NCI-H2171 treated with DMSO at 0.1 percent for 48 hours (cell line): ENCODE results near the gene TRAK1.
A peak's percentile ranks its signal among the peaks of the same experiment; 100 is the strongest.

Experiments used
- DNase-seq: peaks from one replicate; lab custom pipeline; 2025; lab: John Stamatoyannopoulos, UW

The TRAK1 gene

DNA sequence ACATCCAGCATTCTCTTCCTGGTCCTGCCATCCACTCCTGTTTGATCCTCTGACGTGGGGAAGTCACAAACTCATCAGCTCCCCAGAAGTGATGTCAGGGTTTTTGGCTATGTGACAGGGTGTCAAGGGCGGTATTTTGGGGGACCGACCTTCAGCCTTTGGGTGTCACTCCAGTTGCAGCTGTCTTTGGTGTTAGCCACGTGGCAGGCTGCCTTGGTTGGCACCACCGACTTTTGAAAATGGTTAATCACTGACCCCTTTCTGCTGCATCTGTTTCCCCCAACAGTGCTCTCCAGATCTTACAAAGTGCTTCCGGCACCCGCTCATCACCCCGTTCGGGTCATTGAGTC is 86.6 kb downstream of the TRAK1 start:
- no peak for DNase-seq

- peak; percentile 21 for DNase-seq
Observed at GRCh38 chr3:42179110-42179725, 88.1 kb downstream of the TRAK1 start.

DNA sequence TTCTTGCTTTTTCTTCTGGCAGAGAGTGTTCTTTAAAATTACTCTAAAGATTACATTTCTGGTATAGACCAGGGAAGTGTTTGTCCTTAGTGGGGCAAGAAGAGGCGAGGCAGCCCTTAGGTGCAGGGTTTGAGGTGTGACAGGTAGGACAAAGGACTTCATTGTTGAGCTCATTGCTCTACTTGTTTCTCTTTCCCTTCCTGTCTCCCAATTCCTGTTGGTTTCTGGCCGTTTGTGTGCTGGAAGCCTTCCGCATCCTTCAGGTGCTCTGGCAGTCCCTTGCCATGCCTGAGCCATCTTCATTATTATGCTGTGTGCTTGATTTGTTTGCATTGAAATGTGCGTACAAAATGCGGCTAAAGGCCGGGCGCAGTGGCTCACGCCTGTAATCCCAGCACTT is 89.7 kb downstream of the TRAK1 start:
- DNase-seq, result no peak

- no peak for DNase-seq
Observed at GRCh38 chr3:42182555-42182954, 91.4 kb downstream of the TRAK1 start.

GRCh38 chr3:42183991-42184632 is 93.0 kb downstream of the TRAK1 start:
- DNase-seq, result peak; percentile 4

GRCh38 chr3:42184651-42185443 is 93.7 kb downstream of the TRAK1 start:
- no peak for DNase-seq

DNA sequence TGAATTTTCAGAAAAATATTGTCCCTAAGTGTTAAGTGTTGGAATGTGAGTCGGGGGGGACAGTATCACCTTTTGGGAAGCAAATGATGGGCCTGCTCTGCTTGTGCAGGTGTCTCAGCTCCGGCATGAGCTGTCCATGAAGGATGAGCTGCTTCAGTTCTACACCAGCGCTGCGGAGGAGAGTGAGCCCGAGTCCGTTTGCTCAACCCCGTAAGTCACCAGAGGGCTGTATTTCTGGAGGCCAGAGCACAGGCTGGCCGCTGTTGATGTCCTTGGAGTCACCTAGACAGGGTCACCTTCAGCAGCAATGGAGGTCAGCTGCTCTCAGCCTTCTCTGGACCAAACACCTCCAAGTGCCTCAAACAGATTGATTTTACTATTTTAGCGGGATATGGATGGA is 96.8 kb downstream of the TRAK1 start:
- no peak for DNase-seq

DNA sequence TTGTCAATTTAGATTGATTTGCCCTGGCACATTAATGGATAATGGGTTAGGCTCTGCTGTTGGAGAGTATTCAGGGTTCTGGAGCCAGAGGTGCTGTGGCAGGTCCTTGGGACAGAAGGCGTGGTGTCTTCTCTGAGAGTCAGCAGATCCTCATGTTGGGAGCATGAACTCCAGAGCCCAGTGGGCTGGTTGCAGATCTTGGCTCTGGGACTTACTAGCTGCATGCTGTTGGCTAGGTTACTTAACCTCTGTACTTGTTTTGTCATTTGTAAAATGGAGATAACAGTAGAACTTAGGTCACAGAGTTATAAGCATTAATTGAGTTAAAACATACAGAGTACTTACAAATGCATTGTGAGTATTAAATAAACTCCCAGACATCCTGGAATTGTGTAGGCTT is 97.2 kb downstream of the TRAK1 start:
- no peak for DNase-seq

DNA sequence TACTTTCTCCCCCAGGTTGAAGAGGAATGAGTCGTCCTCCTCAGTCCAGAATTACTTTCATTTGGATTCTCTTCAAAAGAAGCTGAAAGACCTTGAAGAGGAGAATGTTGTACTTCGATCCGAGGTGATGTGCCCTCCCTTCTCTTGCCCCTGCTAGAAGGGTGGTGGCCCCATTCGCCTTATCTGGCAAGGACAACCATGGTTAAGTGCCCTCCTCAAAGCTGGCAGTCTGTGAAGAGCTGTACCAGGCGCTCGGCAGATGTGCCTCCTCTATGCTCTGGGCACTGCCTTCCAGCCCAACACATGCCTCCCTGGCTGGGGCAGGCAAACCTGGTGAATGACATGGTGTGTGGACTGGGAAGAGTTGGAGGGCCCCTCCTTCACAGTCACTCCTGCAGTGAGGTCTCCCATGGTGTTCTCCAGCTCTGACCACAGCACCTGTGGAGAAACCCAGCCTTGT is 97.9 kb downstream of the TRAK1 start:
- no peak for DNase-seq

DNA sequence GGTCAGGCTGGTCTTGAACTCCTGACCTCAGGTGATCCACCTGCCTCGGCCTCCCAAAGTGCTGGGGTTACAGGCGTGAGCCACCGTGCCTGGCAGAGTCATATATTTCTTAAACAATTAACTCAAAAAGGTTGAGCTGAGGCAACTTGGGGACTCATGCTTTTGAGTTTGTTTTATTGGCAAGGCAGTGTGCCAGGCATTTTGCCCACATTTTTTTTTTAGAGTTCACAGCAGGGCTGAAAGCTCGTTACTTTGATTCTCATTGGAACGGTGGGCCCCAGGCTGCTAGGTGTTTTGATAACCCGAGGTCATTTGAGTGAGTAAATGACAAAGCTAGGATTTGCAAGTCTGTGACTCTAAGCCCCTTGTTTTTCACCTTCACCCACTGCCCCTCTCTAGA is 98.6 kb downstream of the TRAK1 start:
- DNase-seq, result no peak

- no peak for DNase-seq
Observed at GRCh38 chr3:42190701-42191442, 99.7 kb downstream of the TRAK1 start.

DNA sequence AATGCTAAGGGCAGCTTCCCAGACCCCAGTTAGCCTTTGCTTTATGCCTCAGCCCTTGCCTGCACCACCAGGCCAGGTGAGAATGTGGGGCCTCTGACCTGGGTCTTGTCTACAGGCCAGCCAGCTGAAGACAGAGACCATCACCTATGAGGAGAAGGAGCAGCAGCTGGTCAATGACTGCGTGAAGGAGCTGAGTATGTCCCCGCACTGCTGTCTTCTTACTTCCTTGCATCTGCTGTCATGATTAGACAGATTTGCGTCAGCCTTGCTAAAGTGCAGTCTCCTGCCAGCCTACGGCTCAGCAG is 100.2 kb downstream of the TRAK1 start:
- DNase-seq, result no peak

DNA sequence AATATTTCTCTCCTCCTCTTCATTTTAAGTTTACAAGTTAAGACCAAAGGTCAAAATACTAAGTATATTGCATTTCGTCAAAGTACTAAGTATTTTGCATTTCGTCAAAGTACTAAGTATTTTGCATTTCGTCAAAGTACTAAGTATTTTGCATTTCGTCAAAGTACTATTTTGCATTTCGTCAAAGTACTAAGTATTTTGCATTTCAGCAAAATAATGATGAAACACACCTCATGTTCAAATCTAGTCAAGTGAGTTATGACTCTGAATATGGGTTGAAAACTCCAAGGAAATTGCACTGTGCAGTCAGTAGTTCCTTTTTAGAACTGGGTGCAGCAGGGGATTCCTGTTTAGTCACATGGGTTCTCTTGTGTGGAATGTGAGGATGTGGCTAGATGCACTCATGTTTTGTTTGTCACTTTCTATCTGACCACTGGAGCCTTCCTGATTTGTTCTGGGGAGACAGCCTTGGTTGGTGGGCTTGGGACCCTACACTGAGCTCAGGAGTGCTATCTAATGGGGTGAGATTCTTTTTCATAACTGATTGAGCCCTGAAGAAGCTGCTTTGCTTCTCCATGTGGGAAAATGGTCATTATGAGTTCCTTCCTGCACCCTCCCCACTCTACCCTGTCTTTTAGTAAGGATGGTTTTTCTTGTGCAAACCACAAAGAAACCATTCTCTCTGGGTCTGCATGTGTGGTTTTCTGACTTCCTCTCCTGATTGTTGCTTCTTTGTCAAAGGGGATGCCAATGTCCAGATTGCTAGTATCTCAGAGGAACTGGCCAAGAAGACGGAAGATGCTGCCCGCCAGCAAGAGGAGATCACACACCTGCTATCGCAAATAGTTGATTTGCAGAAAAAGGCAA is 101.4 kb downstream of the TRAK1 start:
- no peak for DNase-seq

- DNase-seq, result no peak
Observed at GRCh38 chr3:42194943-42195510, 103.9 kb downstream of the TRAK1 start.

DNA sequence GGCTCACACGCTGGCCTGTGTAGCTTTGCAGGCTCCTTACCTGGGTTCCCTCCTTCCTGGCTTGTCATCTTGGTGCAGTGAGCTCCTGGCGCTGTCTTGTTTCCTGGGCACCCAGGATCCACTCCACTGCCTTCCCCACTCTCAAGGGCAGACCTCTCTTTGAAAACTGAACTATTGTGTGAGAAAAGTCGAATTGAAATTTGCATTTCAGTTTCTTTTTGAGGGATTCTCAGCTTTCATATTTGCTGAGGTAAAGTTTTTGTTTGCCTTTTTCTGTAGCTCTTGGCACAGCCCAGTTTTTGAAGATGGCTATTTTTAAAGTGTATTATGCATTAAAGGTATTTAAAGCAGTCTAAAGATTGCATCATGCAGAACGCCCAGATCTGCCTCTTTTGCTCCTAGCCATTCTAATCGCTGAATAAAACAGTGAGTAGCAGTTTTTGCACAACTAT is 104.7 kb downstream of the TRAK1 start:
- DNase-seq, result no peak

- no peak for DNase-seq
Observed at GRCh38 chr3:42198709-42199108, 107.6 kb downstream of the TRAK1 start.

DNA sequence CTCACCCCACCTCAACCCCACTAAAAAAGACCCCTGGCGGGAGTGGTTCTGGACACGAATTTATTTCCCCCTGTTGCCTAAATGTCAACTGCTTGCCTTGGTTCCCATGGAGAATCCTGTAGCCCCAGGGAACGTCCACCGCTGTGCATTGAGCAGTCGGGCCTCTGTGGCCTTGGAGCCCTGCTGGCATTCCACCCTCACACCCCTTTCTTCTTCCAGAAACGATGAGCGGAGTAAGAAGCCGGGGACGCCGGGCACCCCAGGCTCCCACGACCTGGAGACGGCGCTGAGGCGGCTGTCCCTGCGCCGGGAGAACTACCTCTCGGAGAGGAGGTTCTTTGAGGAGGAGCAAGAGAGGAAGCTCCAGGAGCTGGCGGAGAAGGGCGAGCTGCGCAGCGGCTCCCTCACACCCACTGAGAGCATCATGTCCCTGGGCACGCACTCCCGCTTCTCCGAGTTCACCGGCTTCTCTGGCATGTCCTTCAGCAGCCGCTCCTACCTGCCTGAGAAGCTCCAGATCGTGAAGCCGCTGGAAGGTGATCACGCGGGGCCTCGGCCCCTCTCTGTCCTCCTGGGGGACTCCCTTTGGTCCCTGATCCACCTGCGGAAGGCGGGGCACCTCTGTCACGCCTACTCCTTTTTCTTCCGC is 111.2 kb downstream of the TRAK1 start:
- DNase-seq, result no peak

DNA sequence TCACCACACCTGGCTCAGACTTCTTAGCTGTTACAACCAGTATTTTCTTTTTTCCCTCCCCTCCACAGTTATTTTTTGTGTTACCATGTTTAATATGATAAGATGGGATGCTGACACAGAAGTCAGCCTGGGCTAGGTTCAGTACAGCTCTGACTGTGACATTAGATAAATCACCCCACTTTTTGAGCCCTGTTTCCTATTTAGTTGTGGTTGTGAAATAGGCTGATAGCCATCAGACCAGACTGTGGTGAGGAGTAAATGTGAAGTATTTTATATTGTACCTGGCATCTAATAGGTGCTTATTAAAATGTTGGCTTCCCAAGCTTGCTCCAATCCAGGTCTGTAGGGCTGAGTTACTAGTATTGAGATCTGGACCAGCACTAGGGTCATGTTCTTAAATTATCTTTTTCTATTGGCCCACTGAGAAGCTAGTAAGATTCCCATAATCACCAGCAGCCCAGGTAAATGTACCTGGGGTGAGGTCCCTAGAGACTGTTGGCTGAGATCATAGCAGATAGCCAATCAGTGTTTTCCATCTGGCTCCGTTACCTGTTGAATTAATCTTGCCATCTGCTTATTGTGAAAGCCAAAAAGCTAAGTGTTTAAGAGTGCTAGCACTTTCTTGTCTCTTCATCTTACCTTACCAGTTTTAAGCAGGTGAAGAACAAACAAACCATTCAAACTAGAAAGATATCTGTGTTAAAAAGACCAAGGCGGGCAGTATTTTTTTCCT is 113.9 kb downstream of the TRAK1 start:
- peak; percentile 82 for DNase-seq

DNA sequence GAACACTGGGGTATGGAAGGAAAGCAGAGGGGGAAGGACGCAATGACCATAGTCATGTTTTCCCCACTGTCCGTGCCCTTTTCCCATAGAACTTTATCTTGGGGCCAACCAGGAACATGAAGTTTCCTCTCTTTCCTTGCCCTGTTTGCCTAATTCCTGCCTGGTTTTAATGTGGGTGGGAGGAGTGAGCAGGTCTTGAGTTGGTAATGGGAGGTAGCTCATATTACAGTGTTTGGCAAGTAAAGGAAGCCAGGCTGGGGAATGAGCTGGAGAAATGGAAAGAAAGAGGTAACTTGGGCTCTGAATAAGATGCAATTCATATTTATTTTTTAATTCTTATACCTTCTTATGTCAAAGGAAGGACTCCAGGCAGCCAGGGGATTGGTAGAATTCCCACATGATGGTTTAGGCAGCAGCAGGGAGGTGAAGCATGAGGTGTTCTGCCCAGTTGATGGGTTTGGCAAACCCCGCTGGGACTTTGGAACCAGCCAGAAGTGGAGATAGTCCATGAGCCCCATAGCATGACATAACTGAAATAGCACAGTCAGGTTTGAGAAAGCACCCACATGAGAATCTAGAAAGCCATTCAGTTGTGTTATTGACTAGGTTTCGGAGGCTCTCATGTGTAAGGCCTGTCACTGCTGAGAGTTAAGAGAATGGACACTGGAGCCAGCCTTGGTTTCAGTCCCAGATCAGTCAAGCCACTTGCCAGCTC is 114.8 kb downstream of the TRAK1 start:
- peak; percentile 16 for DNase-seq
